ENCODE results near the gene ZNF329.

ZNF329 gene

GRCh38 chr19:58089846-58090245 lies 60.7 kb downstream of the ZNF329 start:
- no peak for TF ChIP-seq SPI1 (IDR thresholded peaks at IDR 0.05; ENCODE audit: borderline replicate concordance, low read depth)
- no peak for TF ChIP-seq POLR2AphosphoS5 (IDR thresholded peaks at IDR 0.05; ENCODE audit: low read depth)
- no peak for TF ChIP-seq REST (IDR thresholded peaks at IDR 0.05; ENCODE audit: insufficient replicate concordance, low read depth)
- no peak for TF ChIP-seq CTCF (IDR thresholded peaks at IDR 0.05; ENCODE audit: insufficient read depth, low read length)
- no peak for TF ChIP-seq GABPA (IDR thresholded peaks at IDR 0.05; ENCODE audit: low read depth)
- H3K27ac ChIP-seq (replicated peaks): no peak overlapping the region
- no peak overlapping the region for H3K4me3 ChIP-seq (replicated peaks; ENCODE audit: insufficient read depth, low read length)
- H3K27me3 ChIP-seq (ENCODE audit: insufficient read depth, poor library complexity, severe bottlenecking): no peaks in the 10 kb centered on the region
- DNase-seq (ENCODE audit: low read depth in 1 of 2, low spot score in 1 of 2): no peak

GRCh38 chr19:58088521-58089052 lies 62.0 kb downstream of the ZNF329 start:
- no peak for DNase-seq (ENCODE audit: low read depth in 1 of 2, low spot score in 1 of 2)
- H3K27me3 ChIP-seq (ENCODE audit: insufficient read depth, poor library complexity, severe bottlenecking): no peaks in the 10 kb centered on the region
- TF ChIP-seq POLR2AphosphoS5 (IDR thresholded peaks at IDR 0.05; ENCODE audit: low read depth) (no peak), CTCF (IDR thresholded peaks at IDR 0.05; ENCODE audit: insufficient read depth, low read length) (no peak), GABPA (IDR thresholded peaks at IDR 0.05; ENCODE audit: low read depth) (no peak), SPI1 (IDR thresholded peaks at IDR 0.05; ENCODE audit: borderline replicate concordance, low read depth) (no peak), REST (IDR thresholded peaks at IDR 0.05; ENCODE audit: insufficient replicate concordance, low read depth) (no peak)
- H3K27ac ChIP-seq (replicated peaks): no peak overlapping the region
- no peak overlapping the region for H3K4me3 ChIP-seq (replicated peaks; ENCODE audit: insufficient read depth, low read length)

- no peaks in the 10 kb centered on the region for H3K27me3 ChIP-seq (ENCODE audit: insufficient read depth, poor library complexity, severe bottlenecking)
- H3K4me3 ChIP-seq (replicated peaks; ENCODE audit: insufficient read depth, low read length): no peak overlapping the region
- no peak for DNase-seq (ENCODE audit: low read depth in 1 of 2, low spot score in 1 of 2)
- no peak for TF ChIP-seq POLR2AphosphoS5 (IDR thresholded peaks at IDR 0.05; ENCODE audit: low read depth)
- no peak for TF ChIP-seq SPI1 (IDR thresholded peaks at IDR 0.05; ENCODE audit: borderline replicate concordance, low read depth)
- TF ChIP-seq REST (IDR thresholded peaks at IDR 0.05; ENCODE audit: insufficient replicate concordance, low read depth): no peak
- no peak for TF ChIP-seq GABPA (IDR thresholded peaks at IDR 0.05; ENCODE audit: low read depth)
- no peak for TF ChIP-seq CTCF (IDR thresholded peaks at IDR 0.05; ENCODE audit: insufficient read depth, low read length)
- H3K27ac ChIP-seq (replicated peaks): no peak overlapping the region
Observed at GRCh38 chr19:58086825-58087710, 63.5 kb downstream of the ZNF329 start.

Measured in HL-60 (cell line).